Ascending aorta (tissue), 2 donors: ENCODE results near the gene UACA. TPM values are rescaled to one million over a fixed set of nuclear protein-coding genes. Genes with fewer than 3 reads are reported as not detected.

ENCODE experiments used
- DNase-seq, 2 donors: peaks; one replicate each; pipeline ENCODE4 v3.0.0-alpha.2; 2019; ENCODE audit warnings: low spot score in 2 of 2
- H3K27ac ChIP-seq, 2 donors: fragments of 200-600 bp; sonication (generic); one replicate each; pipeline ENCODE4 v1.5.1; 2016 to 2017; ENCODE audit warnings: mild to moderate bottlenecking in 1 of 2
- H3K27me3 ChIP-seq: fragments of 200-600 bp; sonication (generic); one replicate; pipeline ENCODE4 v1.5.1; 2017
- H3K36me3 ChIP-seq, 2 donors: fragments of 200-600 bp; sonication (generic); one replicate each; pipeline ENCODE4 v1.5.1; 2016
- H3K4me1 ChIP-seq, 2 donors: fragments of 200-600 bp; sonication (generic); one replicate each; pipeline ENCODE4 v1.5.1; 2016 to 2017; ENCODE audit warnings: mild to moderate bottlenecking in 1 of 2
- H3K4me3 ChIP-seq, 2 donors: fragments of 200-600 bp; sonication (generic); one replicate each; pipeline ENCODE4 v1.5.1; 2016 to 2017; ENCODE audit warnings: mild to moderate bottlenecking in 1 of 2
- H3K9me3 ChIP-seq, 2 donors: fragments of 200-600 bp; sonication (generic); one replicate each; pipeline ENCODE4 v1.5.1; 2016
- CTCF ChIP-seq, 3 experiments: fragments of 200-600 bp in 2 of 3; fragments of 450-650 bp in 1 of 3; sonication (generic) in 2 of 3; IDR thresholded peaks; one replicate each; pipeline ENCODE4 v1.5.1; 2016 to 2019; ENCODE audit warnings: antibody characterized with exemption in 3 of 3, mild to moderate bottlenecking in 1 of 3, moderate library complexity in 1 of 3
- intact Hi-C: fragments of 100-400 bp; cut with DNase I; formaldehyde crosslinking; loops from one replicate; pipeline ENCODE4 v1.15.1; 2023
- total RNA-seq: library from RNA; depleted of rRNA; stranded (reverse); fragments of >200 nt; gene quantifications from one replicate; pipeline ENCODE4 v1.1.0, GENCODE V29; 2016

Gene UACA
- total RNA-seq, 1 donor from 2014 or later: 34.0 TPM

- intact Hi-C loops: loop anchor here (5.0 kb wide), 1 partner anchor 33 kb away; the partner anchor contains the start of gene UACA
- TF ChIP-seq CTCF (IDR thresholded peaks at IDR 0.05): no peak
- H3K4me1 ChIP-seq: peaks cover 0 to 18% of the 10 kb centered on the region in 2 donors
- H3K4me3 ChIP-seq: no peak overlapping the region
- H3K27me3 ChIP-seq: no peaks in the 10 kb centered on the region
- no peaks in the 10 kb centered on the region for H3K36me3 ChIP-seq
- H3K27ac ChIP-seq: peak overlapping the region; percentile 73 to 76
- H3K9me3 ChIP-seq: no peaks in the 10 kb centered on the region
- no peak for DNase-seq
These were observed 31.9 kb upstream of the UACA start for GRCh38 chr15:70795311-70795665.

GRCh38 chr15:70794596-70795310, 31.4 kb upstream of the UACA start:
- intact Hi-C loops: loop anchor here (5.0 kb wide), 1 partner anchor 32 kb away; the partner anchor contains the start of gene UACA
- Histone ChIP-seq H3K27ac (peak overlapping the region; percentile 73 to 76), H3K9me3 (no peaks in the 10 kb centered on the region), H3K4me3 (no peak overlapping the region), H3K27me3 (no peaks in the 10 kb centered on the region), H3K4me1 (peaks cover 0 to 13% of the 10 kb centered on the region in 2 donors), H3K36me3 (no peaks in the 10 kb centered on the region)
- no peak for DNase-seq
- no peak for TF ChIP-seq CTCF (IDR thresholded peaks at IDR 0.05)

- intact Hi-C loops: no loop called here
- Histone ChIP-seq H3K36me3 (no peaks in the 10 kb centered on the region), H3K27me3 (no peaks in the 10 kb centered on the region)
These were observed 30.3 kb upstream of the UACA start for GRCh38 chr15:70793694-70794093.

GRCh38 chr15:70792171-70792573, 28.8 kb upstream of the UACA start:
- no peak for DNase-seq
- no peaks in the 10 kb centered on the region for H3K27me3 ChIP-seq
- H3K4me1 ChIP-seq: peaks cover 0 to 8% of the 10 kb centered on the region in 2 donors
- H3K36me3 ChIP-seq: no peaks in the 10 kb centered on the region
- no peaks in the 10 kb centered on the region for H3K9me3 ChIP-seq
- TF ChIP-seq CTCF (IDR thresholded peaks at IDR 0.05): no peak
- intact Hi-C loops: no loop called here
- no peak overlapping the region for H3K4me3 ChIP-seq
- H3K27ac ChIP-seq: no peak overlapping the region

More at GRCh38 chr15:70793694-70794093, 30.3 kb upstream of the UACA start:
- DNase-seq: no peak
- no peak for TF ChIP-seq CTCF (IDR thresholded peaks at IDR 0.05)
- Histone ChIP-seq H3K4me1 (peaks cover 0 to 8% of the 10 kb centered on the region in 2 donors), H3K27ac (no peak overlapping the region), H3K4me3 (no peak overlapping the region), H3K9me3 (no peaks in the 10 kb centered on the region)

- Histone ChIP-seq H3K36me3 (no peaks in the 10 kb centered on the region), H3K4me1 (peaks cover 0 to 8% of the 10 kb centered on the region in 2 donors), H3K9me3 (no peaks in the 10 kb centered on the region), H3K27ac (no peak overlapping the region), H3K4me3 (no peak overlapping the region), H3K27me3 (no peaks in the 10 kb centered on the region)
- DNase-seq: no peak
- TF ChIP-seq CTCF (IDR thresholded peaks at IDR 0.05): no peak
- intact Hi-C loops: no loop called here
These were observed 27.9 kb upstream of the UACA start for GRCh38 chr15:70791259-70791658.
